HG03108 (cell line): ENCODE results near the gene EPHA10.

Experiments used
- ATAC-seq: cut with Tn5 transposase; IDR thresholded peaks from one replicate; pipeline ENCODE4 v1.9.1; 2021; ENCODE audit warnings: moderate library complexity; ENCODE audit not compliant: unreplicated experiment

The EPHA10 gene

DNA sequence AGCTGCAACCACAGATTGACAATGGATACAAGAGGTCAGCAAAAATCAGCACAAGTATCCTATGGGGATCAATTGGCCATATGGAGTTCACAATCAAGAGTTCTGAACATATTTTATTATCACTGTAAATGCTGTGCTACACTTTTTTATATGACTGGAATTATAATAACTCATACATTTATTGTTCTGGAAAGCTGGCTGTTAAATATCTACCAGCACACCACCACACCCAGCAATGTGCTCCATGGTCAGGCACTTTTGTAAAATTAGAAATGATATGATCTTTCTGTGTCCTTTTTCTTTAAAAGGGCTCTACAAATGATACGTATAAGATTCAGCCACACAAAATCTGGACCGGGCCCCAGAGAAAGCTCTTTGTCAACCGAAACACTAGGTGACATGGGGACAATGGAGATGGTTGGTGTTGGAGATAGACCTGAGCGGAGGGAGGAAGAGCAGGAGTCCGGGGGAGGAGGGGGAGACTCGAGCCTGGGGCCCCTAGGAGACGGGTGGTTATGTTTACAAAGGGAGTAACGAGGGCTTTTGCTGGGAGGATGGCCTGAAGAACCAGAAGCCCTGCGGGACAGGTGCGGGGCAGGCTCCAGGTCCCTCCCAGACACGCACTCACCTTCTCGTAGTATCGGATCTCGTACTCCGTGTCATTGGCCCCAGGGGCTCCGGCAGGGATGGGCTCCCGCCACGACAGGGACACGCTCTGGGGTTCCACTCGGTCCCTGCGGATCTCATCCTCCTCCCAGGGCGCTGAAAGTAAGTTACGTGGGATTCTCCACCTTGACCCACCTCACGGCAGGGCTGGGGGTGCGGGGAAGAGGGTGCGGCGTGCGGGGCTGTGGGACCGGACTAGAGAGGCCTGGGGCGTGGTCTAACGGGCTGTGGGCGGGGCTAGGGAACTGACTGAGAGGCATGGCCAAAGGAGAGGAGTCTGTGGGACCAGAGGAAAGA, 30.0 kb downstream of the EPHA10 start:
- no peak for ATAC-seq

DNA sequence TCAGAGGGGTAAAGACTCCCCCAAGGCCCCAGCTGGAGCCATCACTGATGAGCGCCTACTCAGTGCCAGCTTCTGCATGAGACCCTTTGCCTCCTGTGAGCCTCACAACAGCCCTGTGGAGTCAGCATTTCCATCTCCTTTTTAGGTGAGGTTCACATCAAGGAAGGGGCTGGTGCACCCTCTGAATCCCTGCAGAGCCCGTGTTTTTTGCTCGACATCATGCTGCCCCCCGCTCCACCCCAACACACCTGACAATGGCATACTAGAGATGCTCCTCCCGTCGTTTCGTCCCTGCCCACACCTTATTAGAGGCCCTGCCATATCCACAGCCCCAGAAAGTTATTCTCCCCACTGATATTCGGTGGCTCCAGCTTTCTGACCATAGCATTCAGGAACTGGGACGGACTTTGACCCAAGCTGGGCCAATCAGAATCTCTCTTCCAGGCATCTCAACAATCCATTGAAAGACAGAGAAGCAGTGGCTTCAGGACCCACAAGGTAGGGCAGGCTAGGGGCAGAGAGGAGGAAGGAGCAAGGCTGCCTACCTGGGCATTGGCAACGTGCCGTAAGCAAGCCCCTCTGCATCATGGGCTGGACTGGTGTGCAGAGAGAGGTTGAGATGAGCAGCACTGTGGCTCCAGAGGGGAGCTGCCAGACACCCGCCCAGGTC, 32.7 kb downstream of the EPHA10 start:
- no peak for ATAC-seq

DNA sequence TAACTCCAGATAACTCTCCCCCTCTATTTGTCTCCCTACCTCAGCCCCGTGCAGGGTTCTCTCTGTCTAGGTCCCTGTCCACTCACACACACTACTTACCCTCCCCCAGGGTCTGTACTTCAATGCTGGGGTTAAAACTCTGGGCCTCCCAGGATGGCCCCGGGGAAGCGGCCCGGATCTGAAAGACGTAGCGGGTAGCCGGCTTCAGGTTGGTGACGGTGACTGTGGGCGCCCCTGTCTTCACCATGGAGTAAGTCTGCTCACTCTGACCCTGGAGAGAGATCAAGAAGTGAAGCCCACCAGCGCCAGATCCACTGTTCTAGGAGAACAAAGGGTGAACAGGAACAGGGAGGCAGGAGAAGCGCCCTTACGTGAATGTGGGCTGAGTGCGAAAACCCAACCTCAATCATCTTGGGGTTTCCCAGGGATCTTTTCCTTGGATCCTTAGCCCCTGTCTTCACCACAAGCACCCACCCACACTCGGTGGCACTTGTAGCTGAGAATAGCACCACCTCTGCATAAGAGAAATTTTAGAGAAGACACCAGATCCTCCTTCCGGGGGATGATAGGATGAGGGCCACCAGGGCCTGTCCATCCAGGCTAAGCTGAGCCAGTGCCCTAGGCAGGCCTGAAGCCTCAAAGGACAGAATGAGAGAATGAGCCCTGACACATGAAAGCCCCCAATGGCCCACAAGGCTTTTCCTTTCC, 33.5 kb downstream of the EPHA10 start:
- ATAC-seq, result no peak

DNA sequence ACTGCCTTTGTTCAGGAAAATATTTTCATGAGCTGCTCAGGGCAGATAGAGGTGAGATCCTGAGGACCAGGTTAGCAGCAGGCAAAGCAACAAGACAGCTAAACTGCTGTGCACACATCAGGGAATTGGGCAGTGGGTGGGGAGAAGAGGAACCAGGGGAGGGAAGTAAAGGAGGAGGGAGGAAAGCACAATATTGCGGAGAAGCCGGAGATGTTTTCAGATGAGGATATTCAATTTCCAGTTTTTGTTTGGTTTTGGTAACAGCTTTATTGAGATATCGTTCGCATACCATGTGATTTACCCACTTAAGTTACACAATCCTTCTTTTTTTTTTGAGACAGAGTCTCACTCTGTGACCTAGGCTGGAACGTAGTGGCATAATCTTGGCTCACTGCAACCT, 34.5 kb downstream of the EPHA10 start:
- ATAC-seq, result no peak

DNA sequence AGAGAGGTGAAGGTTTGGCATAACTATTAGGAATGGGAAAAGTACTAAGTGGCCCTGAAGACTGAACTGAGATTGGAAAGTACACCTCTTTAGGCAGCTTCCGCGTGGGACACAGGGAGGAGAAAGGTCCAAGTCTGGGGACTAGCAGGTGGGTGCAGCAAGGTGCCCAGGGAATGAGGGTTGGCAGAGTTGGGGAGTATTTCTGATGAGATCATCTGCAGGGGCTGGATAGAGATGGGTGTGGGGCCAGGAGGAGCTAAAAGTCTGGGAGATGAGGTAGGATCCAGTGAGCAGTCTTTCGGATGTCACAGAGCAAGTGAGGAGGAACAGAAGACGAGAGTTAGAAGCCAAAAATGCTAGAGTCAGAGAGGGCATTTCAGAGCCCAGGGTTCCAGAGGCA, 36.5 kb downstream of the EPHA10 start:
- no peak for ATAC-seq

DNA sequence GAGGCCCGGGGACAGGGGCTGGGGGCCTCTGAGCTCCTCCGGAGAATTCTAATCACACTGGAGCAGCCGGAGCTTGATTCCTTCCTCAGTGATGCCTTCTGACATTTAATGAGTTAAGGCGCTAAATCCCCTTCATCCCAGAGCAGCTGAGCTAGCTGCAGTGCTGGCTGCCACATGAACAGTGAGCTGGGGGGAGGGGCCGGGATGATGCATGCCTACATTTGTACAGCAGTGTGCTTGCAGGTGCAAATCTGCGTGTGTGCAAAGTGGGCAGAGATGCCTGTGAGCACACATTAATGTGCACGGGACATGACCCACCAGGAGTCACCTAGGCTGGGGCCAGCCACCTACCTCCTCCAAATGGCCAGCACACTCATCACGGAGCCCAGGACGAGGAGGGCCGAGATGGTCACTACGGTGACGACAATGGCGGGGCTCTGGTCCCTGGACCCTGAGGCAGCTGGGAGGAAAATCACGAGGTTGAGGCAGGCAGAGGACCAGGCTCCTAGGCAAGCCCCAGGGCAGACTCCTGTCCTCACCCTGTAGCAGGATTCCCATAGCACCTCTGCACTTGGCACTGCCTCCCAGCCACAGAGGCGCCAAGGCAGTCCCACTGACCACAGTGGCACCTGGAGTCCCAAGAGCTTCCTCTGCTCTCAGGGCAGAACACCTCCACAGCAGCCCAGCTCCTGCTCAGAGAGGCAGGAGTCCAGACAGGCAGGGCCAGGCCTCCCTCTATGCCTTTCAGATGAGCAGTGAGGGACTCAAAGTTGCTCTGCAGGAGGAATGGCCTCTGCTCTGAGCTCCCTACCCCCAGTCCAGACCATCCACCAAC, 38.0 kb downstream of the EPHA10 start:
- ATAC-seq, result no peak

DNA sequence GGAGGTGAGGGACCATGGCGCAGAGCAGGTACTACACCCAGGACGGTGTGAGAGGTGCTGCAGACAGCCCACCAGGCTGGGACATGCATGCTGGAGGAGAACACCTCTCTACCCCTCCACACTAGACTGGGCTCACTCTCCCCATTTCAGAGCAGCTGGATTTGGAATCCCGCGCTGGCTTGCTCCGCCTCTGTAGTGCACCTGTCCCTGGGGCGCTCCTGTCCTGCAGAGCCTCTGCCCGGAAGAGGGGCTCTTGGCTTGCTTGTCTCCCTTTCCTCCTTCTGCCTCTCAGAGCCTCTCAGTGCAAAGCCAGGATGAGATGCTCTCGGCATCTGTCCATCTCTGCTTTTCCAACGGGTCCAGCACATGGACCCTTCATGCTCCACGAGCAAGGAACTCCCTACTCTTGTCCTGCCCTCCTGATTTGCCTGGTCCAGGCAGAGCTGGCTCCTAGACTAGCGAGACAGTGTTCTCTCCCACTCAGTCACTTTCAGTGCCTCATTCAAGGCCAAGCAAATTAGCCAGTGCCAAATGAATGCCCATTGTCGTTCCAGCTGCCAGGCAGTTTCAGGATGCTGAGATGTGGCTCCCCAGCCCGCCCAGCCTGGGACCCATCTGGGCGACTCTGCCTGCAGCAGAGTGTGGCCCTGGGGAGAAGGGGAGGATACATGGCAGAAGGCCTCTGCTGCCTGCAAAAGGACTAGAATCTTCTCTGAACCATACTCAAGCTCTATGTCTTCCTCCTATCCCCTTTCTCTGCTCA, 38.9 kb downstream of the EPHA10 start:
- ATAC-seq, result no peak

DNA sequence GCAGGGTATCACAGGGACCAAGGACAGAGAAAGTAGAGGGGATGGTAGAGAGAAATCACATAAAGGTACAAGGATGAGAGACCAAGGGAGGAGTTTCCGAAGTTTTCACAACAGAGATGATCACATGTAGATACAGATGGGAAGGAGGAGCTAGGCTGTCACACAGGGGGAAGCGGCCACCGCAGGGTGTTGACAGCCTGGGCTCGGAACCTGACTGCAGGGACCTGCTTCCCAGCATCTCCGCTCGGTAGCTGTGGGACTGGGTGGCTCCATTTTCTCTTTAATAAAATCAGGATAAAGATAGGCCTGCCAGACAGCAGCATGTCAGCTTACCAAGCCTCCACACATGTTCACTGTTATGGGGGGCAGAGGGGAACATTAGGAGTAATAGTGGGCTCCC, 40.3 kb downstream of the EPHA10 start:
- ATAC-seq, result no peak

DNA sequence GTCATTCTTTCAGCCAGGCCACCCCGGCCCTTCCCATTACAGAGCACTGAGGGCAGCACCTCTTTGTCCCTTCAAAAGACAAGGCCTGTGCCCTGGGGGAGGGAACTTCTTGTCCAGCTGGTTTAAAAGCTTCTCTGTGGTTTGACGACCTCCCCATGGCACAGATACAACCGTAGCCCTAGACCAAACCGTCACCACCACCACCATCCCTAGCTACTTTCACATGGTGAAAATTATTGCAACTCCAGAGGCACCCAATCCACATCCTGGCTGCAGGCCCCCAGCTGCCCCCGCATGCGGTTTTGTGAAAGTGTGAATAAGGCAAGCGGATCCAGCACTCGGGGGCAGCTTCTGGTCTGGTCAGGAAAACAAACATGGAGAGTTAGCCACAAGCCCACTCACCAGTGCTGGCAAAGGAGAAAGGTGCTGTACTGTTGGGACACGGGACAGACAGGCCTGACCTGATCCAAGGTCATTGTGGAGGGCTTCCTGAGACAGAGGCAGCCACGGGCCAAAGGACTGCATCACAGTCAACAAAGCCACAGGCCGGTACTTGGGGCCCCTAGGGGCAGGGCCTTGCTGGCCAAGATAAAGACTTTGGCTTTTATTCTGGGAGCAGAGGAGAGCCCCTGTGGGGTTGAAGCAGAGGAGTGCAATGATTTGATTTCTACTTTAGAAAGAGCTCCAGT, 41.4 kb downstream of the EPHA10 start:
- ATAC-seq, result no peak

DNA sequence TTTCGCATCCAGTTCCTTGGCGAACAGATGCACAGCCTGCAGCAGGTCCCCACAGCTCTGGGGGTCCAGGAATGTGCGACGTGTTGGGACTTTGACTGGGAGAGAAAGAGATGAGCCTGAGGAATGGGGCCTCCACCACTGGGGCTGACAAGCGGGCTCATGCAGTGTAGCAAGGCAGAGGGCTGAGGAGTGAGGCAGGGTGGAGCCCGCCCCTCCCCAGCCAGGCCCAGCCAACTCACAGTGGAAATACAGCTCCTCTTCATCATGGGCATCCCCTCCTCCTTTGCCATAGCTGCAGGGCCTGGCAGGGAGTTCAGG, 41.9 kb downstream of the EPHA10 start:
- ATAC-seq, result no peak

DNA sequence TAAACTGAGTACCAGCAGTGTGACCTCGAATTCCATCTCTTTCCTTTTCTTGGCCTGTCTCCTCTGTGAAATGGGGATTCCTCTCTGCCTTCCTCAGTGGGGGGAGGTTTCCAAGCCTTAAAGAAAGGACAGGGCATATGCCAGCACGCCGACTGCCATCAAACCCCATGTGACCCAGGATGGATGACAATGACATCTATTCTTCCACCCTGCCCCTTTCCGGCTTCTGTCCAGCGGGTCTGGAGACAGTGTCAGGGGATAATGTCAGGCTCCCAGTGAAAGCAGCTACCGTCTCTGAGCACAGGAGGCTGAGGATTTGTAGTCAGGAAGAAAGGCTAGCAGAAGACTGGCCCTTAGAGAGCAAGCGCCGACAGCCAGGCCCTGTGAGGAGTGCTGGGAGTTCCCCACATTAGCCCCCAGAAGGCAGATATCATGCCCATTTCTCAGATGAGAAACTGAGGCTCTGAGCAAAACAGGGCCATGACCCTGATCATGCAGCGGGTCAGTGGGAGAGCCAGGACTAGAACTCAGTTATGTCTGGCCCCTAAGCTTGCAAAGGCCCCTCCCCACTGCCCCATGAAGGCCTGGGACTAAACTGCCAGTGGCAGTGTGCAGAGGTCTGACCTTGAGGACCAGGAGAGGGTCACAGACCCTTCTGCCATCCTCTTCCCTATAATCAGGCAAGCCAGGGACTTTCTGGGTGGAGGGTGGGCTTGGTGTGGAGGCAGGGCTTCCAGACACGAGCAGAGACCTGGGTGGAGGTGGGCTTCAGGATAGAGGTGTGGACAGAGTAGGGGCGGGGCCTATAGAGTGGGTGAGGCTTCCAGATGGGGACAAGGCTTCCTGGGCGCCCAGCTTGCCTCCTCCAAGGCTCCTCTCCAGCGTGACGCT, 42.5 kb downstream of the EPHA10 start:
- no peak for ATAC-seq

DNA sequence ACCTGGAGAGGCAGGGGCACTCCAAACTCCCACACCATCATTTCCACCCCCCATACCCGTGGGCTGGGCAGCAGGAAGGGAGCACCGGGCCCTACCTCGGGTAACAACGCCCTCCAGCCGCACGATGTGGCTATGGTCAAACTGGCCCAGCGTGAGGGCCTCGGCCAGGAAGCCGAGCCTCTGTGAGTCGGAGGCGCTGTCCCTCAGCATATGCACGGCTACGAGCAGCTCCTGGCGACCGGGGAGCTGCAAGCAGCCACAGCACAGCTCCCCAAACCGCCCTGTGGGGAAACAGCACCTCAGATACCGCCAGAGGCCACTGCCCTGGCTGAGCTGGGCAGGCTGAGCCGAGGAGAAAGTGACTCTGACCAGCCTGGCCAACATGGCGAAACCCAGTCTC, 43.4 kb downstream of the EPHA10 start:
- ATAC-seq, result no peak

DNA sequence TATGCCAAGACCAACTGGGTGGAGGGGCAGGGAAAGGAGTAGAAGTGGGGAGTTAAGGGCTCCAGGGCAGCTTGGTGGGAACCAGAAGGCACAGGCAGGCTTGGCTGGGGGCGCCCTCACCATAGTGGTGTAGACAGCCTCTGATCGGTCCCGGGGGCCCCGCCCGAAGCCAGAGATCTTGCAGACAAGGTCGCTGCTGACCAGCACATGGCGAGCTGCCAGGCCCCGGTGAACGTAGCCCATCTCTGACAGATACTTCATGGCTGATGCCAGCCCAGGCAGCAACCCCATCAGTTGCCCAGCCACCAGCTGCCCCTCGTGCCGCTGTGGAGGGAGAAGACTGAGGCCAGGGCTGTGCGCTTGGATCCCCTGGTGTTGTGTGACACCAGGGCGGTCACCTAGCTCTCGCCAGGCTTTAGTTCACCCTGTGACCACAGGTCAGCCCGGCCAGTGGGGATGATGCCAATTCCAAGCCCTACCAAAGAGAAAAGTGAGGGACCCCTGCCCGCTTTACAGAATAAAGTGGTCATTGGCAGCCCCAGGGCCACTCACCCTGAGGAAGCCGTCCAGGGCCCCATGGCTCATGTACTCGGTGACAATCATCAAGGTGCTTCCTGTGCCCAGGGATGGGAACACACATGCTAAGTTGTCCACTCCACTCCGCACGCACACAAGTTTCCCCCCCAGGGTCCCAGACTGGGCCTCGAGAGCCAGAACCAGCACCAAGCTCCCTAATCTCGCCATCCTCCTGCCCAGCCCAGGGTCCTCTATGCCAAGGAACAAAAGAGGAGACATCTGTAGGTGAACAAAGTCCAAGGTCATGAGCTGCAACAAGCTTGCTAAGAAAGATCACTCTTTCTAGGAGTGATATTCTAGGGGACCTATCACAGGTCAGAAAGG, 44.4 kb downstream of the EPHA10 start:
- no peak for ATAC-seq

DNA sequence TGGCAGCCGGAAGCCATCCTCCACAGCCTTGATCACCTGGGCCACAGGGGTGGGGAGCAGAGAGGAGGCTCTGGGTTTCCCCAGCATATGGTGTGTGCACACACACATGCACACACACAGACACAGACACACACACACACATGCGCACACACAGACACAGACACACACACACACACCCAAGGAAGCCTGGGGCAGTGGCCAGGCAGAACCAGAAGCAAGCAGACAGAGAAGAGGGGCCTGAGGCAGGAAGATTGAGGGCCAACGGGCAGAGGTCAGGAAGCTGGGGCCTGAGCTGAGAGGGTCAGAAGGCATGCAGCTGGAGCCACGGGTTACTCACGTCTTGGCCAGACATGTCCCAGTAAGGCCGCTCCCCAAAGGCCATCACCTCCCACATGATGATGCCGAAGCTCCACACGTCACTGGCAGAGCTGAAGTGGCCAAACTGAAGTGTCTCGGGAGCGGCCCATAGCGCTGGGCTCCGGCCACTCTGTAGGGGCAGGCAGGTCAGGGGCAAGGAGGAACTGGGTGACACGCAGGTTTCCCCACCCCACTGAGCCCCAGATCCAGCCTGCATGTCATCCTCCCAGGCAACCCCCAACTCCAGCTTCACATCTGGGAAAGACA, 45.2 kb downstream of the EPHA10 start:
- ATAC-seq, result no peak

DNA sequence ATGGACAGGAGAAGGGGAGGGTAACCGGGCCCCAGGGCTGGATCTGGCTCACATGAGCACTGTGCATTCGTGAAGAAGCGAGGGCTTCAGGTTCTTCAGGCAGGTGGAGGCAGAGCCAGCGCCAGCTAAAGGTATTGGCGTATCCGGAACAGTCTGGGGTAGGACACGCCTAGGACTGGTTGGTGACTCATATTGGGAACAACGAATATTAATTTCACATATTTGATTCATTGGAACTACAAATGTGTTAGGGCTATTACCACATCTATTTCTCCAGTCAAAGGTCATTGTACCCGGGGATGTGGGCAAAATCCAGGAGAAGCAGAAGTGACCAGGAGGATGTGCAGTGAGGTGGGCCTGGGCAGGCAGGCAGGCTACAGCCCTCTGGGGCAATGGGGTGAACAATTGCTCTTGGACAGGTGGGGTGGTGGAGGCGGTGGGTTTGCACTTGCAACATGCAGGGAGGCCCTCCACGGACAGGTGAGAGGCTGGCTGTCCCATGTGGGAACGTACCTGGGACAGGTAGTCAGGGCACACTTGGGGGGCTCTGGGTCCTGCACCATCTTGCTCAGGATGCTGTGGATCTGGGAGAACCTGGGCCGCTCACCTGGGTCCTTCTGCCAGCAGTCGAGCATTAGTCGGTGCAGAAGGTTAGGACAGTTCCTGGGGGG, 45.9 kb downstream of the EPHA10 start:
- ATAC-seq, result no peak

DNA sequence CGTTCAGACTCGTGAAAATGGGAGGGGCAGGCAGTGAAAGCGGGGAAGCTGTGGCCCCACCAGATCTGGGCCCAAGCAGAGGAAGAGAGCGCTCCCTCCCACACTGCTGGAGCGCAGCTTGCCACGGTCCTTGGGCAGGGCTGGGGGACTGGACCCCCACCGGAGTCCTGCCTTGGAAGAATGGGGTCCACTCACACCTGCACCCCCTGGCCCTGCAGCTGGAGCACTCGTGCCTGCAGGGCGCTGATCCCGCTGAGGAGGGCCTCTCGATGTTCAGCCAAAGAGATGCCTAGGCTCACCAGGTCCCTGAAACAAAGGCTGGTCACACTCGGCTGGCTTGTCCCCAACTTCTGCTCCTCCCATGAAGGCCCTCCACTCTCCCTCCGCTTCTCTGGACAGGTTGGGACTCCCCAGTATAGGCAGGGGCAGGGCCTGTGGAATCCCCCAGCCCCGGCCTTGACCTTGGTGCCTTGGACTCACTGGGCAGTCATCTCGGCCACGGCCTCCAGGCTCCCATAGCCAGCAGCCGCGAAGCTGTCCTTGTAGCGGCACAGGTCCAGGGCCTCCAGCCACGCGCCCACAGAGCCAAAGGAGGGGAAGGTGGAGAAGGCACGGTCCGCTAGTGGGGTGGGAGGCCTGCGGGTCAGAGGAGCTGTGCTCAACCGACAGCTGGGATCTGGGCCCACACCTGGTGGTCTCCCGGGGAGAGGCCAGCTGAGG, 46.6 kb downstream of the EPHA10 start:
- ATAC-seq, result no peak
